GM10248 (cell line): ENCODE results near the gene METTL22.
A peak's percentile ranks its signal among the peaks of the same experiment; 100 is the strongest.

ENCODE experiments used
- CTCF ChIA-PET: fragments of 300-600 bp; sonication (Branson Sonifier 250); formaldehyde crosslinking; extraction: SDS; loops from one replicate; lab custom pipeline; 2021; ENCODE audit warnings: antibody characterized with exemption; lab: Yijun Ruan, JAX
- POLR2A ChIA-PET: fragments of 350-650 bp; sonication (Branson Sonifier 250); formaldehyde crosslinking; extraction: SDS; loops from one replicate; lab custom pipeline; 2020; ENCODE audit warnings: antibody characterized with exemption; lab: Yijun Ruan, JAX
- DNase-seq: peaks from one replicate; pipeline ENCODE4 v3.0.0; 2012; ENCODE audit errors: extremely low spot score
- TF ChIP-seq, protein P1 (sequence below): IDR thresholded peaks from 2 replicates; pipeline ENCODE4 v1.5.1; 2012; ENCODE audit warnings: mild to moderate bottlenecking, low read depth; ENCODE audit errors: extremely low read depth, missing control alignments, control extremely low read depth

Gene METTL22

DNA sequence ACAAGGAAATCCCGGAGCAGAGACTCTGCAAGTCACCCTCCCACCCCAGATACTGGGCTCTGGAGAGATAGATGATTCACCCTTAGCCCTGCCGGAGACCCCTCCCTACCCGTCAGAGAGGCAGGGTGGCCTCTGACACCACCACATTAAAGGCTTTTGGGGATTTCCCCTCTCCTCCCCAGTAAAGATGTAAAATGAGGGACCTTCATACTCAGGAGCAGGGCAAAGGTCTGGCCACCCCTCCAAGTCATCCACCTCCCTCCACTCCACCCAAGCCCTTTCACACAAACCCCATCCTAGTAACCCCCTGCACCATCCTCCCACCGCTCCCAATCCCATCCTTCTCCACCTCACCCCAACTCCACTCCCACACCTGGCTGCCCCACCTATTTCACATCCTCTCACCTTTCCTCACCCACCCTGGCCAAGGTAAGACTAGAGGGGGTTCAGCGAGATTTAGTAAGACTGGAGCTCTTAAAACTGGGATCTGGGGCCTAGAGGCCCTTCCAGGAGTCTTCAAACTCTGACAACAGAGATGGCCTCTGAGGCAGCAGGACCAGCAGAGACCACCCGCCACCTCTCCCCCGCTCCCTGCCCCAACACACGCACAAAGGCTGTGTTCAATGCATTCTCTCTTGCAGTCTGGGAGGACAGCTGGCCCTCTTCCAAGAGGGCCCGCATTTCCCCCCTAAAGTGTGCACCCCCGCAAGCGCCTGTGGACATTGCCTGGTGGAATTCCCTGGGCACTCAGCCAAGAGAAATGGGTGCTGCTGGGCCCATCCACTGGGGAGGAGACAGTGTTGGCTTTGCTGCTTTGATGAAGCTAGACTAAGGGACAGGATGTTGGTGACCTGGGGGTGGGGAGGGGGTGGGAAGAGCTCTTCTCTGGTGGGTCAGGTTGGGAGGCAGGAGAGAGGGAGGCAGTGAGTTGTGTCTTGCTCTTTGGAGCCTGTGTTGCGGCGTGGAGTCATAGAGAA is 54.0 kb downstream of the METTL22 start:
- DNase-seq, result peak; percentile 34
- ChIA-PET POLR2A (no interaction called here), CTCF (interaction anchor here (1.5 to 4.0 kb wide), 3 partner anchors 10 to 204 kb away, joined by 4 to 17 read pairs (median 7); no protein-coding TSS in a partner anchor)
- TF ChIP-seq, protein P1, sequence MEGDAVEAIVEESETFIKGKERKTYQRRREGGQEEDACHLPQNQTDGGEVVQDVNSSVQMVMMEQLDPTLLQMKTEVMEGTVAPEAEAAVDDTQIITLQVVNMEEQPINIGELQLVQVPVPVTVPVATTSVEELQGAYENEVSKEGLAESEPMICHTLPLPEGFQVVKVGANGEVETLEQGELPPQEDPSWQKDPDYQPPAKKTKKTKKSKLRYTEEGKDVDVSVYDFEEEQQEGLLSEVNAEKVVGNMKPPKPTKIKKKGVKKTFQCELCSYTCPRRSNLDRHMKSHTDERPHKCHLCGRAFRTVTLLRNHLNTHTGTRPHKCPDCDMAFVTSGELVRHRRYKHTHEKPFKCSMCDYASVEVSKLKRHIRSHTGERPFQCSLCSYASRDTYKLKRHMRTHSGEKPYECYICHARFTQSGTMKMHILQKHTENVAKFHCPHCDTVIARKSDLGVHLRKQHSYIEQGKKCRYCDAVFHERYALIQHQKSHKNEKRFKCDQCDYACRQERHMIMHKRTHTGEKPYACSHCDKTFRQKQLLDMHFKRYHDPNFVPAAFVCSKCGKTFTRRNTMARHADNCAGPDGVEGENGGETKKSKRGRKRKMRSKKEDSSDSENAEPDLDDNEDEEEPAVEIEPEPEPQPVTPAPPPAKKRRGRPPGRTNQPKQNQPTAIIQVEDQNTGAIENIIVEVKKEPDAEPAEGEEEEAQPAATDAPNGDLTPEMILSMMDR, result no peak

DNA sequence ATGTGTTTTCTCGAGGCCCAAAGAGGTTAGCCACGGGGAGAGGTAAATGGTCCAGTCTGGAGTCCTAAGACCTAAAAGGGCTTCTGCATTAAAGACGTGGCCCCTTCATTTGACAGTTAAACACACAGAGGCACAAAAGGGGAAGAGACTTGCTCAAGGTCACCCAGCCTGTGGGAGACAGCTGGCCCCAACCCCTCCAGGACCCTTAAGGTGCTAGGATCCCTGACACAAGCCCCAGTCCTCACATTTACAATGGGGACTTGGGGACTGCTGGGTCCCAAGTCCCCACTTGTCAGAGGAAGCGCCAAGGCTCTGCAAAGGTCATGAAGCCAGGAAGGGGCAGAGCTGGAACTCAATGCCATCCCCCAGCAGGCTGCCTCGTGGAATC is 54.7 kb downstream of the METTL22 start:
- TF ChIP-seq, protein P1, result no peak
- POLR2A ChIA-PET, result no interaction called here
- CTCF ChIA-PET, result interaction anchor here (1.5 kb wide), 1 partner anchor 16 kb away, joined by 4 read pairs; no protein-coding TSS in a partner anchor
- no peak for DNase-seq

DNA sequence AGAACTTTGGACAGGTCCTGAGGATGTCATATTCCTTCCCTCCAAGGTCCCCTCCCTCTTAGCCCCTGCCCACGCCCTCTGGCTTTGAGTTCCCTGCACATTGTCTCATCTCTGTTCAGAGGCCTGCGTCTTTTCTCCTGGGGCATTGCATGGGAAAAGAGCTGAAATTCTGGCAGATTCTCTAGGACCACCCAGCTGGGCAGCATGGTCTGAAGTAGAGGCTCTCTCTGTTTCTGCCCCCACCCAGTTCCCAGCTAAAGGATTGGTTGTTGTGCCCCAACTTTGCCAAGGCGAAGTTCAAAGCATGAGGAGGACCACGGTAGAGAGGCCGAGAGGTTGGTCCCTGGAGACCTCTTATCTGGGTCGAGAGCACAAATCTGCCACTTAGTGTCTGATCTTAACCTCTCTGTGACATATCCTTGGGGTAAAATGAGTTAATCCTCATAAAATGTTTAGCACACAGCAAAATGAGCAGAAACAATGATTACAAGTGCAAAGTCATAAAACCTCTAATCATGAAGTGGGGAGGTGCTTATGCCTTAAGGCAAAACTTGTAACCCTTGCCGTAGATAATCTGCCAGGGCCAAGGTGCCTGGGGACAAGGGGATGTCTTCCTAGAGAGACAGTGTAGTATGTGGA is 55.4 kb downstream of the METTL22 start:
- ChIA-PET POLR2A (no interaction called here), CTCF (interaction anchor here (1.5 kb wide), 1 partner anchor 16 kb away, joined by 4 read pairs; no protein-coding TSS in a partner anchor)
- TF ChIP-seq, protein P1, result no peak
- DNase-seq, result no peak

DNA sequence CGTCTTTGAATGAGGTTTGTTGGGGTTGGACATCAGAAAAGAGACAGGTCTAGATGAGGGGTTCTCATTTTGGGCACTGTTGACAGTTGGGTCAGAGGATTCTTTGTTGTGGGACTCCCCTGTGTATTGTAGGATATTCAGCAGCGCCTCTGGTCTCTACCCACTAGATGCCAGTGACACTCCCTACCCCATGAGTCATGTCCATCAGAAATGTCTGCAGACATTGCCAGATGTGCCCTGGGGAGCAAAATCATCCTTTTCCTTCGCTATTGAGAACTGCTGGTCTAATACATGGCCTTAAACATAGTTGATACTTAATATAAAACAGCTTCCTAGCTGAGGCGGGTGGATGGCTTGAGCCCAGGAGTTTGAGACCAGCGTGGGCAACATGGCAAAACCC is 56.0 kb downstream of the METTL22 start:
- DNase-seq, result no peak
- POLR2A ChIA-PET, result no interaction called here
- CTCF ChIA-PET, result no interaction called here
- TF ChIP-seq, protein P1, result no peak

DNA sequence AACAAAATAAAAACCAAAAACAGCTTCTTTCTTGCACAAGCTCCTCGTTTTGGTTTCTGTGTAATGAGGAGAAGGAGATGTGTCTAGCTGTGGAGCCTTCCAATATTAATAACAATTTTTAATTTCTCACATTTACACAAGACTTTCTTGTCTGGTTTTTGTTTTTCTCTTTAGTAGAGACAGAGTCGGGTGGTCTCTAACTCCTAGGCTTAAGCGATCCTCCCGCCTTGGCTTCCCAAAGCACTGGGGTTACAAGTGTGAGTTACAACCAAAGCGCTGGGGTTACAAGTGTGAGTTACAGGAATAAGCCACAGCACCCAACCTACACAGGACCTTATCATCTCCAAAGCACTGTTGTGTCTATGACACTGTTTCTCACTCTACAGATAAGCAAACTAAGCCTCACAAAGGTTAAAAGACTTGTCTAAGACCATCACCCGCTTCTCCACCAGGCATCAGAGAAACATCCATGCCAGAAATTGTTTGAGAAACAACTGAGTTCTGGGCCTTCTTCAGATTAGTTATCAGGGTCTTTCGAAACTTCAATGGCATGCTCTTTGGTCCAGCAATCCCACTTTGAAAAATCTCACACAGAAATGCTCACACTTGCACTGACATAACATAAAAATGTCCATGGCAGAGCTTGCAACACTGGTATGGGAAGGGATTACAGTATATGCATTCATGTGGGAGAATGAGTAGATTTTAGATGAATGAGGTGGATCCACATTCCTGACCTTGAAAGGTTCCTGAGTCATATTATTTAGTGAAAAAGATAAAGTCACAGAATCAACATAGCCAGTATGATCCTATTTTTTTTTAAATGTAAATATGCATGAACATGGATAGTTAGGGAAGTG is 56.8 kb downstream of the METTL22 start:
- ChIA-PET POLR2A (no interaction called here), CTCF (no interaction called here)
- TF ChIP-seq, protein P1, result no peak
- no peak for DNase-seq
